KOPT-K1 (cell line): Measurements from ENCODE around the gene SLC10A3.
"Not testable (repeated sequence)": the region's sequence is repeated elsewhere in the genome, so short reads cannot be mapped to it uniquely, and the experiment has no call there.

Experiments used
- H3K27ac ChIP-seq: fragments of 200-600 bp; sonication (generic); 2 replicates; pipeline ENCODE4 v1.5.1; 2016; ENCODE audit warnings: antibody characterized with exemption, mild to moderate bottlenecking, low read depth, low read length; ENCODE audit not compliant: poor library complexity, severe bottlenecking
- H3K36me3 ChIP-seq: fragments of 200-600 bp; sonication (generic); 2 replicates; pipeline ENCODE4 v1.5.1; 2017; ENCODE audit warnings: antibody characterized with exemption, mild to moderate bottlenecking, low read length, moderate library complexity; ENCODE audit not compliant: insufficient read depth
- H3K9me3 ChIP-seq: fragments of 200-600 bp; sonication (generic); 2 replicates; pipeline ENCODE4 v1.5.1; 2017; ENCODE audit warnings: antibody characterized with exemption, low read length, mild to moderate bottlenecking; ENCODE audit not compliant: insufficient read depth, poor library complexity, severe bottlenecking

Gene SLC10A3

DNA sequence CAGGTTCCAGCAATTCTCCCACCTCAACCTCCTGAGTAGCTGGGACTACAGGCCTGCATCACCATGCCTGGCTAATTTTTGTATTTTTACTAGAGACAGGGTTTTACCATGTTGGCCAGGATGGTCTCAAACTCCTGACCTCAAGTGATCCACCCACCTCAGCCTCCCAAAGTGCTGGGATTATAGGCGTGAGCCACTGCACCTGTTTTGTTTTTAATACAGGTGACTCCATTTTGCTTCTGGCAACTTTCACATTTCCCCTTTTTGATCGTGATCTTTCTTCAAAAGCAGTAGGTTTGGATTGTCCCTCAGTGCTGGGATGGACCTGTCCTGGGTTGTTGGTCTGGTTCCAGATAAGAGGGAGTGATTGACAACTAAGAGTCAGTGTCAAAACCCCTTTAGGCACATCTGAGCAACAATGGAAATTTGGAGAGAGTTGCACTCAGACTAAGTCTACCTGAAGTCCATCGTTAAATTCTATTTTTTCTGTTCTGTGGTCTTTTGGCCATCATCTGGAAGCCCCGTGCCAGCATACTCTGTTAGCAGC lies 6.2 kb upstream of the SLC10A3 start:
- H3K27ac ChIP-seq, H3K36me3 ChIP-seq, H3K9me3 ChIP-seq: not testable (repeated sequence)

- Histone ChIP-seq H3K36me3 (no peaks in the 10 kb centered on the region), H3K27ac (no peak overlapping the region), H3K9me3 (no peaks in the 10 kb centered on the region)
Measured at GRCh38 chrX:154495472-154495922, 5.1 kb upstream of the SLC10A3 start.

DNA sequence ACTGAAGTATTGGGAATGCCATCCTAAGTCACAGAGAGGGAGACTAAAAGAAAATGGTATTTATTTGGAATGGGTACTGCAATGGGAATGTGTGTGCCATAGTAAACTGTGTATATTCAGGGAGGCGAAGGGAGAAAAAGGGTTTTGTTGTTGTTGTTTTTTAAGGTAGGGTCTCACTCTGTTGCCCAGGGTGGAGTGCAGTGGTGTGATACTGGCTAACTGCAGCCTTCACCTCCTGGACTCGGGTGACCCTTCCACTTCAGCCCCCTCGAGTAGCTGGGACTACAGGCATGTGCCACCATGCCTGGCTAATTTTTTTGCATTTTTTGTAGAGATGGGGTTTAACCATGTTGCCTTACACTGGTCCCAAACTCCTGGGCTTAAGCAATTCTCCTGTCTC lies 4.3 kb upstream of the SLC10A3 start:
- H3K36me3 ChIP-seq = no peaks in the 10 kb centered on the region
- no peak overlapping the region for H3K27ac ChIP-seq
- H3K9me3 ChIP-seq = no peaks in the 10 kb centered on the region

GRCh38 chrX:154490021-154490413 lies 412 bp downstream of the SLC10A3 start:
- Histone ChIP-seq H3K36me3 (peaks cover 6% of the 10 kb centered on the region), H3K27ac (peak overlapping the region; percentile 67), H3K9me3 (no peaks in the 10 kb centered on the region)

GRCh38 chrX:154489182-154489581 lies 1.2 kb downstream of the SLC10A3 start:
- Histone ChIP-seq H3K36me3 (peaks cover 14% of the 10 kb centered on the region), H3K27ac (no peak overlapping the region), H3K9me3 (no peaks in the 10 kb centered on the region)

DNA sequence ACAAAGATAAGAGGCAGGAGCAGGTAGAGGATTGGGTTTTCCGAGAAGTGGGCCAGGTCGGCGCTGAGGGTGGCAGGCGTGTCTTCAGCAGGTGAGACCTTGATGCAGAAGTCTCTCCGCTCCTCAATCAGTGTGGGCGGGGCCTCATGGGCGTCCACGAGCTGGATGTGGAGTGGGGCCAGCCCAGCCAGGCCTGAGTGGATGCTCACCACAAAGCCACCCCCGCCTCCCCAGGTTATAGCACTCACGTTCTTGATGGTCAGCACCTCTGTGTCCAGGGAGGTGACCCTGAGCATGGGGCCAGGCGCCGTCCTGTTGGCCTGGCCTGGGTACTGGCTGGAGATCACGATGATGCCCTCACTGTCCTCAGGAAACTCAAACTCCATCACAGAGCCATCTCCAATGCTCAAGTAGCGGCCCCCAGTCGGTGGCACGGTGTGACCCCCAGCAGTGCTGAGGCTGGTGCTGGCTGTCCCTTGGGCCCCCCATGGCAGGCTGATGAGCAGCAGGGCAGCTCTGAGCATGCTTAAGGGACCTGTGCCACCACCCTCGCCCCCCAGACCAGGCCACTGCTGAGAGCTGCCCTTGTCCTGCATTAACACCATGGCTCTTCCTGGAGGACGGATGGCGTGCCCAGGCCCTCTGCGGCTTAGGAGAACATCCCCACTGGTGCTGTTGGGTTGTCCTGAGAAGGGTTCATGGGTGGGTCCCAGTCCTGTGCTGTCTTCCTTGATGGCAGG lies 1.9 kb downstream of the SLC10A3 start:
- Histone ChIP-seq H3K9me3 (no peaks in the 10 kb centered on the region), H3K36me3 (peaks cover 19% of the 10 kb centered on the region), H3K27ac (no peak overlapping the region)

GRCh38 chrX:154487518-154488290 lies 2.7 kb downstream of the SLC10A3 start:
- peaks cover 23% of the 10 kb centered on the region for H3K36me3 ChIP-seq
- H3K27ac ChIP-seq = no peak overlapping the region
- H3K9me3 ChIP-seq = no peaks in the 10 kb centered on the region

DNA sequence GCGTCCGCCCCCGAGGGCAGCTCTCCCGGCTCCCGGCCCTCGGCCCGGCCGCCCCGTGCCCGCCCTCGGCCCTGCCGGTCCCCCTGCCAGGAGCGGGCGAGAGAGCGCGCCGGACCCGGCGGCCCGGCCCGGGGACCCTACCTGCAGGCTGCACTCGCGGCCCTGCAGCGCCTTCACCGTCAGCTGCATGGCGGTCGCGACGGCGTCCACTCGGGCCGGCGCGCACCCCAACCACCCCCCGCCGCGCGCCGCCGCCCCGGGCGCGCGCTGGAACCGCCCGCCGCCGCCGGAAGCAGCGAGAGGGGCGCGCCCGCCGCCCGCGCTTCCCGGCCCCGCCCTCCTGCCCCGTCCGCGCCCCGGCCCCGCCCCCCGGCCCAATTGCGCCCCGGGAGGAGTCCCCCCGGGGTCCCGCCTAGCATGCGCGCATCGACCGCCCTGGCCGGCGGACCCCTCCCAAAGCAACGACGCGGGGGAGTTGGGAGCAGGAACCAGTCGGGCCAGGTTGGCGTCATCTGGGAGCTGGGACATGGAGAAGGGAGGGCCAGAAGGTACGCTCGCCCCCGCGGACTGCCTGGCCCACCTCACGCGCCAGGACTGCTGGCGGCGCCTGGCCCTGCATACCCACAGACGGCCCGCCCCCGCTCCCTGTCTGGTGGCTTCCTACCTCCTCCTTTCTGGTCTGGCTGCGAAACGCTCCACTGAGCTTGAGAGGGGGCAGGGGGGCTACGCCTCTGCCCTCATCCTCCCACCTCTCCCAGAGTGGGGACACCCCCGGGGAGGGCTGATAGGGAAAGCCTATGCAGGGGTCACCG lies 3.8 kb downstream of the SLC10A3 start, which contains the start of gene UBL4A:
Gene UBL4A (minus strand): TSS at position 220 of the 812 bp plus-strand sequence. CDS start 31 bp downstream, at position 189.
- Histone ChIP-seq H3K9me3 (no peaks in the 10 kb centered on the region), H3K27ac (peak within 1 kb of the TSS; percentile 80), H3K36me3 (peaks cover 23% of the 10 kb centered on the region)

DNA sequence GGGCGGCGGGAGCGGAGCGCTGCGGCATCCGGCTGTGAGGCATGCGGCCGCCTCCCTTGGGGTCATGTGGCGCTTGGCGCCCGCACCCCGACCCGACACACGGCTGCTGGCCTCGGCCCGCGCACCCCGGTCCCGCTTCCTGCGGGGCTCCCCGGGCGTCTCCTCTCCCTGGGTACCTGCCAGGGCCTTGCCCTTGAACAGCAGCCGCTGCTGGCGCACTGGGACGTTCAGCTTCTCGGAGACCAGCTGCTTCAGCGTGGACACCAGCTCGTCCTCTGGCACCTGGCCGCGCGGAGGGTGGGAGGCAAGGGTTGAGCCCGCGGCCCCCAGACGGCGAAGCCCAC lies 4.4 kb downstream of the SLC10A3 start:
- H3K9me3 ChIP-seq = no peaks in the 10 kb centered on the region
- peaks cover 23% of the 10 kb centered on the region for H3K36me3 ChIP-seq
- H3K27ac ChIP-seq = peak overlapping the region; percentile 80

DNA sequence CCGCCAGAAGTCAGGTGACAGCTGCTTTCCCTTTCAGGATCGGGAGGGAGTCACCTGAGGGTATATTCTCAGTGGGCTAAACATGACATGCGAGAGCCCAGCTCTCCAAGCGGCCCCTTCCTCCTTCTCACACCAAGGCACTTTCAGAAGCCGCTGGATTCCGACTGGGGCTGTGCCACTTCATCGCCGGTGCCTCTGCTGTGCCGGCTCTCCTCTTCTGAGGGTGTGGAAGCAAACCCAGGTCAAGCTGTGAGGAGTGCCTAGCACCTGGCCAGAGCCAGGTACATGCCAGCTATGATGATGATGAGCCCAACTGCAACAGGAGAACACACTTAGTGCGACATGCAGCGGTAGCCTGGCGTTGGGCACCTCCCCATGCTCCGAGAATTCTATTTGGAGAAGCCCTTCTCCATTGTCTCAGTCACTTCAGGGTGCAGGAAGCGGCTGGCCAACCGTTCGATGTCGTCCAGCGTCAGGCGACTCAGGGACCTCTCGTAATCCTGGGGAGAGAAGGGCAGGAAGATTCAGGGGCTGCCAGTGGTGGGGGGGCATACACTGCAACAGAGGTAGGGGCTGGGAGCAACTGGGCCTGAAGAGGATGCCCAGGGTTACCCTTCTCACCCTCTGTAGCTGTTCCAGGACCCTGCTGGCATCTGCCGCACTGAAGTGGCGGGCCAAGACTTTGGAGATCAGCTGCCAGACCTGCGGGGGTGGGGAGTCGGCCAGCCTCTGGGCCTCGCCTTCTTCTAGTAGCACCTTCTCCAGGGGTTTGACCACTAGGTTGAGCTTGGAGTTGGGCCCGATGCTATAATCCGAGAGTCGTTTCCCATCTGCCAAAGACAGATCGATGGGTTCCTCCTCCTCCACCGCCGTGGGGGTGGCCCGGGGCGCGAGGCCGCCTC lies 5.0 kb downstream of the SLC10A3 start:
- Histone ChIP-seq H3K27ac (peak overlapping the region; percentile 80), H3K9me3 (no peaks in the 10 kb centered on the region), H3K36me3 (peaks cover 23% of the 10 kb centered on the region)

- Histone ChIP-seq H3K36me3 (peaks cover 23% of the 10 kb centered on the region), H3K9me3 (no peaks in the 10 kb centered on the region), H3K27ac (no peak overlapping the region)
Measured at GRCh38 chrX:154484255-154485149, 5.9 kb downstream of the SLC10A3 start.

GRCh38 chrX:154483325-154483724 lies 7.1 kb downstream of the SLC10A3 start:
- no peak overlapping the region for H3K27ac ChIP-seq
- no peaks in the 10 kb centered on the region for H3K9me3 ChIP-seq
- peaks cover 23% of the 10 kb centered on the region for H3K36me3 ChIP-seq

- Histone ChIP-seq H3K27ac (no peak overlapping the region), H3K36me3 (peaks cover 23% of the 10 kb centered on the region), H3K9me3 (no peaks in the 10 kb centered on the region)
Measured at GRCh38 chrX:154482786-154483185, 7.6 kb downstream of the SLC10A3 start.
